HCT116 (cell line): ENCODE measurements around the gene SEMA4F. TPM values are rescaled to one million over a fixed set of nuclear protein-coding genes. Genes with fewer than 3 reads are reported as not detected.

Experiments used
- ATAC-seq: fragments of 200-7000 bp; cut with Tn5 transposase; 2 replicates; pipeline ENCODE4 v1.9.1; 2020; ENCODE audit warnings: mild to moderate bottlenecking, moderate library complexity
- BruUV-seq: library from RNA; stranded (reverse); fragments of 400-500 nt; replicated peaks from 2 replicates; lab custom pipeline; 2021; lab: Mats Ljungman, UMichigan
- CTCF ChIA-PET: fragments of 300-600 bp; sonication (Branson Sonifier 250); formaldehyde crosslinking; loops from one replicate; lab custom pipeline; 2021; ENCODE audit warnings: antibody characterized with exemption; lab: Charles Lee
- POLR2A ChIA-PET: fragments of 300-600, 350-600 bp; sonication (Branson Sonifier 250); formaldehyde crosslinking; loops from one replicate; lab custom pipeline; 2021; ENCODE audit warnings: antibody characterized with exemption; lab: Charles Lee
- RAD21 ChIA-PET, 2 experiments: fragments of 300-600 bp; sonication (Branson Sonifier 250); formaldehyde crosslinking; loops; one replicate each; lab custom pipeline; 2023; ENCODE audit warnings: low total read pairs in 2 of 2; ENCODE audit not compliant: uncharacterized antibody in 2 of 2, unreplicated experiment in 2 of 2, low non-redundant PET in 1 of 2; lab: Charles Lee
- DNase-seq: peaks from one replicate; pipeline ENCODE4 v3.0.0-alpha.2; 2010; ENCODE audit warnings: low read depth, low spot score
- H2AFZ ChIP-seq: fragments of 200-600 bp; shearing (Covaris generic), sonication (generic); 2 replicates; pipeline ENCODE4 v1.6.1; 2017; ENCODE audit warnings: low read depth, mixed run types, mixed read lengths, antibody characterized with exemption, low read length; ENCODE audit not compliant: poor library complexity, severe bottlenecking
- H3K27ac ChIP-seq: 2 replicates; pipeline ENCODE4 v1.5.1; 2012; ENCODE audit warnings: low read depth, low read length
- H3K27me3 ChIP-seq: fragments of 200-600 bp; sonication (generic); 2 replicates; pipeline ENCODE4 v1.6.1; 2016; ENCODE audit warnings: mixed run types, low read length, mixed read lengths; ENCODE audit not compliant: insufficient read depth
- H3K36me3 ChIP-seq, 2 experiments: fragments of 200-500 bp in 1 of 2; fragments of 200-600 bp in 1 of 2; sonication (Bioruptor generic) in 1 of 2; sonication (generic) in 1 of 2; 2 replicates each; pipeline versions ENCODE4 v1.5.1 to v1.6.1; 2014 to 2016; ENCODE audit warnings: low read length in 2 of 2, inconsistent platforms in 1 of 2, mixed read lengths in 1 of 2, mixed run types in 1 of 2; ENCODE audit not compliant: insufficient read depth in 2 of 2, control insufficient read depth in 1 of 2
- H3K4me1 ChIP-seq, 2 experiments: fragments of 200-600 bp in 1 of 2; sonication (generic) in 1 of 2; 2 replicates each; pipeline versions ENCODE4 v1.5.1 to v1.6.1; 2012 to 2017; ENCODE audit warnings: low read length in 2 of 2, inconsistent platforms in 1 of 2, mild to moderate bottlenecking in 1 of 2, mixed read lengths in 1 of 2, mixed run types in 1 of 2, moderate library complexity in 1 of 2; ENCODE audit not compliant: insufficient read depth in 2 of 2, control insufficient read depth in 1 of 2
- H3K4me2 ChIP-seq: fragments of 200-600 bp; sonication (generic); 2 replicates; pipeline ENCODE4 v1.6.1; 2017; ENCODE audit warnings: mixed run types, low read length, mixed read lengths
- H3K4me3 ChIP-seq, 2 experiments: fragments of 200-600 bp in 1 of 2; sonication (generic) in 1 of 2; replicated peaks in 1 of 2; 2 replicates each; pipeline ENCODE4 v1.5.1; 2011 to 2016; ENCODE audit warnings: low read length in 2 of 2, control low read depth in 1 of 2, low read depth in 1 of 2, mild to moderate bottlenecking in 1 of 2, mixed read lengths in 1 of 2, mixed run types in 1 of 2
- H3K79me2 ChIP-seq: fragments of 200-600 bp; sonication (generic); 2 replicates; pipeline ENCODE4 v1.6.1; 2017; ENCODE audit warnings: mild to moderate bottlenecking, mixed run types, low read length, moderate library complexity, mixed read lengths; ENCODE audit not compliant: insufficient read depth
- H3K9ac ChIP-seq: fragments of 200-600 bp; sonication (generic); 2 replicates; pipeline ENCODE4 v1.6.1; 2016; ENCODE audit warnings: low read length, mixed read lengths
- H3K9me2 ChIP-seq: fragments of 200-600 bp; sonication (generic), shearing (Covaris generic); 2 replicates; pipeline ENCODE4 v1.6.1; 2017; ENCODE audit warnings: mixed run types, mild to moderate bottlenecking, moderate library complexity; ENCODE audit not compliant: insufficient read depth
- H3K9me3 ChIP-seq, 2 experiments: fragments of 200-500 bp in 1 of 2; fragments of 200-600 bp in 1 of 2; sonication (Bioruptor generic) in 1 of 2; sonication (generic) in 1 of 2; 2 replicates each; pipeline ENCODE4 v1.6.1; 2014 to 2017; ENCODE audit warnings: low read length in 2 of 2, mixed read lengths in 2 of 2, inconsistent platforms in 1 of 2, low read depth in 1 of 2, mild to moderate bottlenecking in 1 of 2, mixed run types in 1 of 2, moderate library complexity in 1 of 2; ENCODE audit not compliant: control insufficient read depth in 1 of 2, insufficient read depth in 1 of 2
- H4K20me1 ChIP-seq: fragments of 200-600 bp; sonication (generic), shearing (Covaris generic); 2 replicates; pipeline ENCODE4 v1.6.1; 2017; ENCODE audit warnings: mixed run types, mild to moderate bottlenecking, moderate library complexity; ENCODE audit not compliant: insufficient read depth
- CBX3 ChIP-seq: IDR thresholded peaks from 2 replicates; pipeline ENCODE4 v1.6.1; 2012; ENCODE audit warnings: low read depth
- CEBPB ChIP-seq: IDR thresholded peaks from 2 replicates; pipeline ENCODE4 v1.6.1; 2012; ENCODE audit warnings: low read depth
- ELF1 ChIP-seq: IDR thresholded peaks from 2 replicates; pipeline ENCODE4 v1.6.1; 2012; ENCODE audit warnings: low read depth, borderline replicate concordance
- EZH2 ChIP-seq: fragments of 200-600 bp; sonication (generic); IDR thresholded peaks from 2 replicates; pipeline ENCODE4 v1.6.1; 2017; ENCODE audit warnings: antibody characterized with exemption, mixed run types
- EZH2phosphoT487 ChIP-seq: fragments of 200-600 bp; IDR thresholded peaks from 2 replicates; pipeline ENCODE4 v1.6.1; 2018; ENCODE audit warnings: antibody characterized with exemption, borderline replicate concordance
- MAX ChIP-seq: IDR thresholded peaks from 2 replicates; pipeline ENCODE4 v1.6.1; 2012
- POLR2A ChIP-seq: IDR thresholded peaks from 2 replicates; pipeline ENCODE4 v1.7.0; 2011; ENCODE audit warnings: borderline replicate concordance; ENCODE audit not compliant: insufficient read depth, insufficient read length; ENCODE audit errors: extremely low read depth
- POLR2AphosphoS5 ChIP-seq: IDR thresholded peaks from 2 replicates; pipeline ENCODE4 v1.6.1; 2011; ENCODE audit warnings: mild to moderate bottlenecking, low read depth, low read length, moderate library complexity
- SIN3A ChIP-seq: IDR thresholded peaks from 2 replicates; pipeline ENCODE4 v1.6.1; 2012; ENCODE audit warnings: low read depth
- SP1 ChIP-seq: IDR thresholded peaks from 2 replicates; pipeline ENCODE4 v1.6.1; 2012; ENCODE audit warnings: low read depth
- SRF ChIP-seq: IDR thresholded peaks from 2 replicates; pipeline ENCODE4 v1.6.1; 2012; ENCODE audit warnings: low read depth
- ZFX ChIP-seq: fragments of 450-650 bp; IDR thresholded peaks from 2 replicates; pipeline ENCODE4 v1.6.1; 2017
- ZNF274 ChIP-seq: fragments of 200-500 bp; sonication (Bioruptor generic); IDR thresholded peaks from 2 replicates; pipeline ENCODE4 v1.6.1; 2014; ENCODE audit warnings: mild to moderate bottlenecking, low read depth, low read length, inconsistent platforms
- intact Hi-C: fragments of 100-400 bp; cut with micrococcal nuclease; formaldehyde crosslinking; loops from 2 replicates; pipeline ENCODE4 v1.10.0; 2022
- total RNA-seq: library from RNA; stranded (reverse); gene quantifications from one replicate; pipeline ENCODE4 v1.2.1, GENCODE V29; 2021; ENCODE audit not compliant: unreplicated experiment
- TF ChIP-seq, protein P1 (sequence below): IDR thresholded peaks from 2 replicates; pipeline ENCODE4 v1.6.1; 2012; ENCODE audit warnings: low read depth
- TF ChIP-seq, protein P2 (sequence below): IDR thresholded peaks from 2 replicates; pipeline ENCODE4 v1.6.1; 2012
- TF ChIP-seq, protein P3 (sequence below), 3 experiments: fragments of 200-600 bp in 1 of 3; sonication (generic) in 1 of 3; IDR thresholded peaks in 2 of 3; conservative IDR thresholded peaks in 1 of 3; 2 replicates each; pipeline ENCODE4 v1.5.1; 2012 to 2017; ENCODE audit warnings: low read depth in 2 of 3, low read length in 2 of 3, antibody characterized with exemption in 1 of 3, borderline replicate concordance in 1 of 3, control low read depth in 1 of 3, mild to moderate bottlenecking in 1 of 3, mixed read lengths in 1 of 3, mixed run types in 1 of 3, moderate library complexity in 1 of 3; ENCODE audit not compliant: insufficient read depth in 1 of 3

Gene SEMA4F
- total RNA-seq, 1 experiment from 2014 or later, result 12.3 TPM

- Histone ChIP-seq H3K9me3 (no peaks in the 10 kb centered on the region), H3K4me3 (no peak overlapping the region), H3K9ac (no peak overlapping the region), H3K4me1 (no peaks in the 10 kb centered on the region), H4K20me1 (no peaks in the 10 kb centered on the region), H3K27me3 (no peaks in the 10 kb centered on the region), H2AFZ (no peak overlapping the region), H3K4me2 (no peak overlapping the region), H3K36me3 (no peaks in the 10 kb centered on the region), H3K79me2 (no peaks in the 10 kb centered on the region), H3K9me2 (no peaks in the 10 kb centered on the region), H3K27ac (no peak overlapping the region)
- DNase-seq (no peak), ATAC-seq (no peak)
- RAD21 ChIA-PET, result no interaction called here
- TF ChIP-seq POLR2A (no peak), SIN3A (no peak), POLR2AphosphoS5 (no peak), SP1 (no peak), EZH2 (no peak)
- intact Hi-C loops, result no loop called here
- BruUV-seq, result no TSS peak
- POLR2A ChIA-PET, result no interaction called here
- CTCF ChIA-PET, result interaction anchor here (1.0 kb wide), 1 partner anchor 187 kb away, joined by 3 read pairs; no protein-coding TSS in a partner anchor
Observed at GRCh38 chr2:74688881-74689280, 34.8 kb downstream of the SEMA4F start.

- Histone ChIP-seq H3K79me2 (no peaks in the 10 kb centered on the region), H2AFZ (no peak overlapping the region), H3K9me2 (no peaks in the 10 kb centered on the region), H3K9me3 (no peaks in the 10 kb centered on the region), H3K27me3 (no peaks in the 10 kb centered on the region), H3K4me1 (no peaks in the 10 kb centered on the region), H3K36me3 (no peaks in the 10 kb centered on the region), H3K4me2 (no peak overlapping the region), H3K27ac (no peak overlapping the region), H3K9ac (no peak overlapping the region), H4K20me1 (no peaks in the 10 kb centered on the region), H3K4me3 (no peak overlapping the region)
- no peak for DNase-seq
- ATAC-seq, result no peak
- intact Hi-C loops, result loop anchor here (1.0 to 10.0 kb wide), 4 partner anchors 187 to 715 kb away; no protein-coding TSS in a partner anchor
- no TSS peak for BruUV-seq
- CTCF ChIA-PET, result interaction anchor here (1.0 kb wide), 1 partner anchor 186 kb away, joined by 3 read pairs; no protein-coding TSS in a partner anchor
- POLR2A ChIA-PET, result no interaction called here
- TF ChIP-seq, protein P1, sequence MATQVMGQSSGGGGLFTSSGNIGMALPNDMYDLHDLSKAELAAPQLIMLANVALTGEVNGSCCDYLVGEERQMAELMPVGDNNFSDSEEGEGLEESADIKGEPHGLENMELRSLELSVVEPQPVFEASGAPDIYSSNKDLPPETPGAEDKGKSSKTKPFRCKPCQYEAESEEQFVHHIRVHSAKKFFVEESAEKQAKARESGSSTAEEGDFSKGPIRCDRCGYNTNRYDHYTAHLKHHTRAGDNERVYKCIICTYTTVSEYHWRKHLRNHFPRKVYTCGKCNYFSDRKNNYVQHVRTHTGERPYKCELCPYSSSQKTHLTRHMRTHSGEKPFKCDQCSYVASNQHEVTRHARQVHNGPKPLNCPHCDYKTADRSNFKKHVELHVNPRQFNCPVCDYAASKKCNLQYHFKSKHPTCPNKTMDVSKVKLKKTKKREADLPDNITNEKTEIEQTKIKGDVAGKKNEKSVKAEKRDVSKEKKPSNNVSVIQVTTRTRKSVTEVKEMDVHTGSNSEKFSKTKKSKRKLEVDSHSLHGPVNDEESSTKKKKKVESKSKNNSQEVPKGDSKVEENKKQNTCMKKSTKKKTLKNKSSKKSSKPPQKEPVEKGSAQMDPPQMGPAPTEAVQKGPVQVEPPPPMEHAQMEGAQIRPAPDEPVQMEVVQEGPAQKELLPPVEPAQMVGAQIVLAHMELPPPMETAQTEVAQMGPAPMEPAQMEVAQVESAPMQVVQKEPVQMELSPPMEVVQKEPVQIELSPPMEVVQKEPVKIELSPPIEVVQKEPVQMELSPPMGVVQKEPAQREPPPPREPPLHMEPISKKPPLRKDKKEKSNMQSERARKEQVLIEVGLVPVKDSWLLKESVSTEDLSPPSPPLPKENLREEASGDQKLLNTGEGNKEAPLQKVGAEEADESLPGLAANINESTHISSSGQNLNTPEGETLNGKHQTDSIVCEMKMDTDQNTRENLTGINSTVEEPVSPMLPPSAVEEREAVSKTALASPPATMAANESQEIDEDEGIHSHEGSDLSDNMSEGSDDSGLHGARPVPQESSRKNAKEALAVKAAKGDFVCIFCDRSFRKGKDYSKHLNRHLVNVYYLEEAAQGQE, result no peak
- no peak for TF ChIP-seq EZH2
- no peak for TF ChIP-seq MAX
- no peak for TF ChIP-seq POLR2AphosphoS5
- TF ChIP-seq, protein P2, sequence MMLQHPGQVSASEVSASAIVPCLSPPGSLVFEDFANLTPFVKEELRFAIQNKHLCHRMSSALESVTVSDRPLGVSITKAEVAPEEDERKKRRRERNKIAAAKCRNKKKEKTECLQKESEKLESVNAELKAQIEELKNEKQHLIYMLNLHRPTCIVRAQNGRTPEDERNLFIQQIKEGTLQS, result no peak
- TF ChIP-seq ELF1, result no peak
- TF ChIP-seq SP1, result no peak
- TF ChIP-seq SRF, result no peak
- TF ChIP-seq ZNF274, result no peak
- TF ChIP-seq, protein P3, sequence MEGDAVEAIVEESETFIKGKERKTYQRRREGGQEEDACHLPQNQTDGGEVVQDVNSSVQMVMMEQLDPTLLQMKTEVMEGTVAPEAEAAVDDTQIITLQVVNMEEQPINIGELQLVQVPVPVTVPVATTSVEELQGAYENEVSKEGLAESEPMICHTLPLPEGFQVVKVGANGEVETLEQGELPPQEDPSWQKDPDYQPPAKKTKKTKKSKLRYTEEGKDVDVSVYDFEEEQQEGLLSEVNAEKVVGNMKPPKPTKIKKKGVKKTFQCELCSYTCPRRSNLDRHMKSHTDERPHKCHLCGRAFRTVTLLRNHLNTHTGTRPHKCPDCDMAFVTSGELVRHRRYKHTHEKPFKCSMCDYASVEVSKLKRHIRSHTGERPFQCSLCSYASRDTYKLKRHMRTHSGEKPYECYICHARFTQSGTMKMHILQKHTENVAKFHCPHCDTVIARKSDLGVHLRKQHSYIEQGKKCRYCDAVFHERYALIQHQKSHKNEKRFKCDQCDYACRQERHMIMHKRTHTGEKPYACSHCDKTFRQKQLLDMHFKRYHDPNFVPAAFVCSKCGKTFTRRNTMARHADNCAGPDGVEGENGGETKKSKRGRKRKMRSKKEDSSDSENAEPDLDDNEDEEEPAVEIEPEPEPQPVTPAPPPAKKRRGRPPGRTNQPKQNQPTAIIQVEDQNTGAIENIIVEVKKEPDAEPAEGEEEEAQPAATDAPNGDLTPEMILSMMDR (IDR thresholded peaks at IDR 0.05 in 2 of 3, conservative IDR thresholded peaks at IDR 0.05 in 1 of 3; ENCODE audit: borderline replicate concordance in 1 of 3, insufficient read depth in 1 of 3, low read depth in 2 of 3, low read length in 2 of 3), result no peak
- TF ChIP-seq EZH2phosphoT487, result no peak
- TF ChIP-seq ZFX, result no peak
- TF ChIP-seq CBX3, result no peak
- no peak for TF ChIP-seq CEBPB
- TF ChIP-seq, all 23 proteins: peak for 0
- RAD21 ChIA-PET, result no interaction called here
Observed at GRCh38 chr2:74689671-74690070, 35.6 kb downstream of the SEMA4F start.
